Stimulated activated CD4-positive, alpha-beta T cell treated with anti-CD3 and anti-CD28 coated beads, Interleukin-1b, Interleukin-23, amount 100 ng/mL, for 48 hours (primary cell): ENCODE results near the gene RETREG1.
"Not testable (repeated sequence)": the region's sequence is repeated elsewhere in the genome, so short reads cannot be mapped to it uniquely, and the experiment has no call there.

Source experiments
- DNase-seq: peaks from one replicate; pipeline ENCODE4 v3.0.0-alpha.2; 2020

Gene RETREG1

GRCh38 chr5:16616536-16617273, at the start of gene RETREG1:
Gene RETREG1, minus strand, starts transcription at chr5:16616997. Its CDS starts 26 bp downstream, at chr5:16616971.
- DNase-seq = peak; percentile 79

DNA sequence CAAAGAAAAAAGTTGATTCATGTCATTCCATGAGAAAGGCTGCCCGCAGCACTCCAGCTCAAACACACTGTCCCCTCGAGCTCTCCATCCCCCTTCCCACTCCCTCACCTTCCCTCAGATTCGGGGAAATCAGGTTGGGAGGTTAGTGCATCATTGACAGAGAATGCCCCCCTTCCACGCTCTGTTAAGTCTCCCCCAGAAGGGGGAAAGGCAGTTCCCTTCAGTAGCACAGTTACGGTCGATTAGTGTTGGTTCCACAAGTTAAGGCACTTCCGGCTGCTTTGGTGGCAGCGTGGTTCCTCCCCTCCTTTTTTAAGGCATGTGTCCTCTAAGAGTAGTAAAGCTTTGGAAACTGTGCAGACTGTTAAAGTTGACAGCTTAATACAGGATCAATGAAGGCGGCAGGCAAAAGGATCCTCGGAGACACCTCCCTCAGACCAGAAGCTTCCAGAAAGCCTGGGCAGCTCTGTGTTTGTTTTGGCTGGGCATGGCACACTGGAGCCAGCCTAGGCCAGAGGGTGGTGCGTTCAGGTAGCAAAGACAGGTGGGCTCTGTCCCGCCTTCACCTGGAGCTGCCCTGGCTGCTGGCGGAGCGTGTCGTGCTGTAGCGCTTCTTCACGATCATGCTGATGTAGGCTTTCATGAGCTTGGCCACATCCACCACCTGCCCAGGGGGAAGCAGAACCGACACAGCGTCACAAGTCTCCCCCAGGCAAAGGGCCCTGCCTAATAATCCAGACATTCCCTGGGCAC, 49.5 kb upstream of the RETREG1 start:
- DNase-seq = no peak

DNA sequence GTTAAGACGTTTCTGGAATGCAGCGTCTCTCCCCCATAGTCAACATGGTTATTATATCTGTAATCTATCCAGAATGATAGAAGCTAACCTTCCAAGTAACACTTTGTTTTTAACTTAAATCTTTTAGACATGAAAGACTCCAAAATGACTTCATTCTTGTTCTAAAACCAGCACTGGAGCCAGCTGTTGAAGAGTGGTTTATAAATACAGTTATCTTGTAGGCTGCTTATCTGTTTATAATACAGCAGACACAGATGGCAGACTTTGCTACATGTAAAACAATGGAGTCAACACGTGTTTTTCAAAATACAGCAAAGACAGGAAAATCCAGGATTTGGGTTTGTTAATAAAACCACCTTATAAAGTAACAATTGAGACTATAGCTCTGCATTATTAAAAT, 48.8 kb upstream of the RETREG1 start:
- no peak for DNase-seq

DNA sequence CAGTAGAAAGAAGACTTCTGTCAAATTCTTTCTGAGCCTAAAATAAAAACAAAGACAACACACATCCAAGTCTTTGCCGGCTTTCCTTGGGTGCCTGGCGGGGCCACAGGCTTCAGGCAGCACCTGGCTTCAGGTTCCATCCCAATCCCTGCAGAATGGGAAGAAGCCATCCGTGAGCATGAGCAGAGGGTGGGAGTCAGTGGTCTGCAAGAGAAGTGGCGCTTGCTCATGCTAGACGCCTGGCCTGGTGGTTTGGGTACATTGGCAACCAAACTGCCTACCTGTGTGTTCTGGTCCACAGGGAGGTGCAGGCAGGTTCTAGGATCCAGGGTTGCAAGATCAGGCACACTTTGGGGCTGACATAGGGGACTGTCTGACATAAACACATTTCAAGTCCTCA, 47.6 kb upstream of the RETREG1 start:
- no peak for DNase-seq

DNA sequence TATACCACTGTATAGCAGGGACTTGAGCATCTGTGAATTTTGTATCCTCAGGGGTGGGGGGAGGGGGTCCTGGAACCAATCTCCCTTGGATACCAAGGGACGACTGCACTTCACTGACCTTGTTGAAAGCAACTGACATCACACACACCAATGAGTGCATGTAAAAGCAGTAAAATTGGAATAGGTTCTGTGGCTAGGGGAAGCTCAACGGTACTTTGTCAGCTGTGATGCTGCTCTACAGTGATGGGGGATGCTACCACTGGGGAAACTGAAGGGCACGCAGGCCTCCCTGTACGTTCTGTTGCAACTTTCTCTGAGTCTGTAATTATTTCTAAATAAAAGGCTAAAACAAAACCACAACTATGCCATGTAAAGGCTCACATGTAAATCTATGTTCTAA, 47.0 kb upstream of the RETREG1 start:
- DNase-seq = no peak

DNA sequence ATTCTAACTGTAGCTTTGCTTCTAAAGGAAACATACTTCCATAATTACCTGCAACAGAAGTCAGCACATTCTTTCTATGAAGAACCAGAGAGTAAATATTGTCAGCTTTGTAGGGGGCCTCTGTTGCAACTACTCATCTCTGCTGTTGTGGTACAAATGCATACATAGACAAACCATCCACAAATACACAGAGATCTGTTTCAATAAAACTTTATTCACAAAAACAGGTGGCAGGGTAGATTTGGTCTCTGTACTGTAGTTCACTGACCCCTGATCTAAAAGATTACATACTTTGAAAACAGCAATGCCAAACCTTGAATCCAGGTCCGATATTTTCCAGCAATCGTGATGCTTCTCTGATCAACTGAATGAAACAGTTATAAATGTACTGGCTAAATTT, 44.9 kb upstream of the RETREG1 start:
- DNase-seq = no peak

GRCh38 chr5:16660982-16661381, 44.2 kb upstream of the RETREG1 start:
- DNase-seq = no peak

DNA sequence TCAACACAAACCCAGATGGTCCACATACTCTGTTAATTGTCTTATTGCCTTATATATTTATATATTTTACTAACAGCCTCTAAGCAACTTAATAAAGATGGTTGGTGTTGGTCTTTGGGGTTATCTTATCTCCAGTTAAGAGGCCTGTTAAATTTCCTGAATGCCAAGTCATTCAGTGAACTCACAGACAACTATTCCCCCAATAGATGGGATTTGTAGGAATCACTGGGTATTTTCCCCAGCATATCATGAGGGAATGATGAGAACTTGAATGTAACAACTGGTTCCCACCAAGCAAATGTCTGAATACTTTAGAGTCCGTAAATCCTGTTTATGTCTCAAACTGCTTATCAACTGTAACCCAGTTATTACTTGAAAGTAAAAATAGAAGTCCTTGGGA, 42.7 kb upstream of the RETREG1 start:
- DNase-seq = no peak

DNA sequence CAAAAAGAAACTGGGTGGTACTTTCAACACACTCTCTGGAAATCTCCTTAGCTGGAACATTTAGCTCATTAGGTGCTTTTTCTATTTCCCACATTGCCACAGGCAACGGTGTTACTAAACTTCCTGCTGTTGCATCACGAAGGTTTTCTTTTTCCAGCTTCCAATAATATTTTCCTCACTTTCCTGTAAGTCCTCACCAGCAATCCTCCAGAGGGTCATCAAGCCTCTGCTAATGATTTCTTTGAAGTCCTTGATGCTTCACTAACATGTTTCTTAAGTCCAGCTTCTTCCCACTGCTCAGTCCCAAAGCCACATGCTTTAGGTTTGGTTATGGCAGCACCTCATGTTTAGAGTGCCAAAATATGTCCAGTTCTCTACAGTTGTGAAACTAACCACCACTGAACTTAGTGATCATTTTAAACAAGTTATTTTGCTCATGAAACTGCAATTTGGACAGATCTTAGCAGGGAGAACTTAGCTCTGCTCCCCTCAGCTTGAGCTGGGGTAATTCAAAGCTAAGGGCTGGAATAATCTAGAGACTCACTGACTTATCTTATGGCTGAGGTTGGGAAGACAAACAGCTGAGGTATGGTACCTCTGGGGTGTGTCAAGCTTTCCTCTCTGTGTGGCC, 39.9 kb upstream of the RETREG1 start:
- DNase-seq = no peak

GRCh38 chr5:16654647-16655334, 38.0 kb upstream of the RETREG1 start:
- DNase-seq = peak; percentile 15

- DNase-seq = not testable (repeated sequence)
Observed at GRCh38 chr5:16648739-16649138, 31.9 kb upstream of the RETREG1 start.

GRCh38 chr5:16644301-16644889, 27.6 kb upstream of the RETREG1 start:
- DNase-seq = no peak

- no peak for DNase-seq
Observed at GRCh38 chr5:16642867-16643266, 26.1 kb upstream of the RETREG1 start.

- DNase-seq = no peak
Observed at GRCh38 chr5:16639206-16639605, 22.4 kb upstream of the RETREG1 start.

DNA sequence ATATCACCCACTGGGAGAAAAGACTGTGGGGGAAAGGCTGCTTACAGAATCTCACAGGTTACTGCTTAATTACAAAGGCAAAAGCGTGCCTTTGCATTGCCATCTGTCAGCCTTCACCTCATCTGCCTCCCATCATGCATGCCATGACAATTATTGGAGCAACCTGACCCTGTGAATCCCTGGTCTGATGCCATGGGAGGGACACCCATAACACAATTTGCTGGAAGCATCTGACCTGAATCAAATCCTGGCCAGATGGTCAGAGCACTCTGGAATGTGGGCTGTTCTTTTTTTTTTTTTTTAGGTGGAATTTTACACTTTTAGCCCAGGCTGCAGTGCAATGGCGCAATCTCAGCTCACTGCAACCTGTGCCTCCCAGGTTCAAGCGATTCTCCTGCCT, 11.6 kb upstream of the RETREG1 start:
- no peak for DNase-seq

GRCh38 chr5:16626696-16627264, 10.0 kb upstream of the RETREG1 start:
- peak; percentile 30 for DNase-seq

DNA sequence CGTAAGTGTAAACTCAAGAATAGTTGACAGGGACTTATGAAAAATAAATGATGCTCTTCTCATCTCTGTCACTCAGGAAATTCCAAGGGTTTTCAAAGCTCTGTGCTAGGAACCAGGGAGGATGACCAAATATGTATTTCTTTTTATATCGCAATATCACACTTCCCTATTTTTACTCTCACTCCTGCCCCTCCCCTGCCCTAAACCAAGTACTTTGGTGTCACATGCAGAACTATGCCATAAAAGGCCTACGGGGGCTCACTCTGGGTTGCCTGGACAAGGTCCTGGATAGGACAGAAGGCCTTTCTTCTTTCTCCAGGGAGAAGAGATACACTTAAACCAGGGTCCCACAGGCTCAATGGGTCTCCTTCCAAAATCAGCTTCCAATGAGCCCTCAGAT, 8.3 kb upstream of the RETREG1 start:
- no peak for DNase-seq

GRCh38 chr5:16619136-16619535, 2.3 kb upstream of the RETREG1 start:
- no peak for DNase-seq

GRCh38 chr5:16618138-16618897, 1.5 kb upstream of the RETREG1 start:
- no peak for DNase-seq

- DNase-seq = peak; percentile 65
Observed at GRCh38 chr5:16617274-16617968, 624 bp upstream of the RETREG1 start.
